Kidney tubule cell (primary cell): Measurements from ENCODE around the gene DTX1.
"Not testable (repeated sequence)": the region's sequence is repeated elsewhere in the genome, so short reads cannot be mapped to it uniquely, and the experiment has no call there.

Source experiments
- DNase-seq: peaks from one replicate; pipeline ENCODE4 v3.0.0-alpha.2; 2018; ENCODE audit warnings: low spot score

DTX1 gene

GRCh38 chr12:113137861-113138783, 81.6 kb downstream of the DTX1 start:
- DNase-seq = peak; percentile 32

DNA sequence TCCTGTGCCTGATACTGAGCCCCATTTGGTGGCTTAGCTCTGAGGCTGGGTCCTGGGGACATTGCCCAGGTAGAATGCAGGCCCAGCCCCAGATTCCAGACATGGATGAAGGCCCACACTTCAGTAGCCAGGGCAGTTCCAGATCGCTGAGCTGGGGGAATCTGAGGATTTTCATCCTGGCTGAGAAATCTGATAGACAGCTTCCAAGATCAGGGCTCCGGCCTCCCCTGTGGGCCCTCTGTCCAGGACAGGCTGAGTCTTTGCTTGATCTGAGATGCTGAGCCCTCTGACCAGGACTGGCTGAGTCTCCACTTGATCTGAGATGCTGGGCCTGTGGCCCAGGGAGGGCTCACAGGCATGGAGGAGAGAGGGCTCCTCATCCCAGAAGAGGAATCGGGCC, 82.3 kb downstream of the DTX1 start:
- DNase-seq = peak; percentile 90

DNA sequence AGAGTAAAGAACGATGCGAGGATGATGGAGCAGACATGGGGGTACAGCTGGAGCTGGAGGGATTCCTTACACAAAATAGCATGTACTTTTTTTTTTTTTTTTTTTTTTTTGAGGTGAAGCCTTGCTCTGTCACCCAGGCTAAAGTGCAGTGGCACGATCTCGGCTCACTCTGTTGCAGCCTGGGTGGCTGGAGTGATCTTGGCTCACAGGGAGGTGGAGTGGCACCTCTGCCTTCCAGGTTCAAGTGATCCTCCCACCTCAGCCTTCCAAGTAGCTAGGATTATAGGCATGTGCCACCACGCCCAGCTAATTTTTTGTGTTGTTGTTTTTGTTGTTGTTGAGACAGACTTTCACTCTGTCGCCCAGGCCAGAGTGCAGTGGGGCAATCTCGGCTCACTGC, 84.2 kb downstream of the DTX1 start:
- no peak for DNase-seq

- DNase-seq = not testable (repeated sequence)
These were observed 85.2 kb downstream of the DTX1 start for GRCh38 chr12:113141716-113142115.

- DNase-seq = peak; percentile 41
These were observed 85.8 kb downstream of the DTX1 start for GRCh38 chr12:113142173-113142885.

DNA sequence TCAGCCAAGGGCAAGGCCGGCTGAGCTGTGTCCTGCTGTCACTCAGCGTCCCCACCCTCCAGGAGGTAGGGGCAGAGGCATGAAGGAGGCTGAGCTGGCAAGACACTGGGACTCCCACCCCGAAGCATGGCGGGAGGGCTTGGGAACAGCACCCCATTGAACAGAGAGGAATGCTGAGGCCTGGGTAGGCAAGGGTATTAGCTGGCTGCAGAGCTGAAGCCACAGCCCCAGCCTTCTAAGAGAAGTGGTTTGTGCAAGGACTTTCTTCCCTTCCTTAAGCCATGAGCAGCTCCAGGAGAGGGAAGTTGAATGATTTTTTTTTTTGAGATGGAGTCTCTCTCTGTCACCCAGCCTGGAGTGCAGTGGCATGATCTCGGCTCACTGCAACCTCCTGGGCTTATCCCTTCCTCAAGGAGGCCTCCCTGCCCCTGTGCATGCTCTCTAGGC, 86.4 kb downstream of the DTX1 start:
- DNase-seq = no peak

DNA sequence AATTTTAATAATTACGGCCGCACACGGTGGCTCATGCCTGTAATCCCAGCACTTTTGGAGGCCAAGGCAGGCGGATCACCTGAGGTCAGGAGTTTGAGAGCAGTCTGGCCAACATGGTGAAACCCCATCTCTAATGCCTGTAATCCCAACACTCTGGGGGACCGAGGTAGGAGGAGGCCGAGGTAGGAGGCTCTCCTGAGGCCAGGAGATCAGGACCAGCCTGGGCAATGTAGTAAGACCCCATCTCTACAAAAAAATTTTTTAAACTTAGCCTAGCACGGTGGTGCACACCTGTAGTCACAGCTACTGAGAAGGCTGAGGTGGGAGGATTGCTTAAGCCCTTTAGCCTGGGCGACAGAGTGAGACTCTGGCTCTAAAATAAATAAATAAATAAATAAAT, 87.4 kb downstream of the DTX1 start:
- no peak for DNase-seq

GRCh38 chr12:113144806-113145205, 88.3 kb downstream of the DTX1 start:
- no peak for DNase-seq

DNA sequence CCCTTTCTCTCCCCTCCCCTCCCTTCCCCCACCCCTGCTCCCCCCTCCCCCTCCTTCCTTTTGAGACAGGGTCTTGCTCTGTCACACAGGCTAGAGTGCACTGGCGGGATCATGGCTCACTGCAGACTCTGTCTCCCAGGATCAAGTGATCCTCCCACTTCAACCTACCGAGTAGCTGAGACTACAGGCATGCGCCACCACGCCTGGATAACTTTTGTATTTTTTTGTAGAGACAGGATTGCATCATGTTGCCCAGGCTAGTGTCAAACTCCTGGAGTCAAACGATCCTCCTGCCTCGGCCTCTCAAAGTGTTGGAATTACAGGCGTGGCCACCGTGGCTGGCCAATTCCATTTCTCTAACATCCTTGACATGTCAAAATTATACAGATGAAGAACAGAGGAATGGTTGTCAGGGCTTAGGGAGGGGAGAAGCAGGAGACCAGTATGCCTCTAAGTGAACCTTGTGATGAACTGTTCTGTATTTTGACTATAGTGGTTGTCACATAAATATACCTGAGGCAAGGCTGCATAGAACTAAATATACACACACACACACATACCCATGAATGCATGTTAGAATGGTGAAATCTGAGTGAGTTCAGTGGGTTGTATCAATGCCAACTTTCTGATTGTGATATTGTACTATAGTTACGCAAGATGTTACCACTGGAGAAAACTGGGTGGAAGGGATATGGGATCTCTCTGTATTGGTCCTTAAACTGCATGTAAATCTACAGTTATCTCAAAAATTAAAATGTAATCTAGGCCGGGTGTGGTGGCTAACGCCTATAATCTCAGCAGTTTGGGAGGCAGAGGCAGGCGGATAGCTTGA, 89.4 kb downstream of the DTX1 start:
- DNase-seq = peak; percentile 13

DNA sequence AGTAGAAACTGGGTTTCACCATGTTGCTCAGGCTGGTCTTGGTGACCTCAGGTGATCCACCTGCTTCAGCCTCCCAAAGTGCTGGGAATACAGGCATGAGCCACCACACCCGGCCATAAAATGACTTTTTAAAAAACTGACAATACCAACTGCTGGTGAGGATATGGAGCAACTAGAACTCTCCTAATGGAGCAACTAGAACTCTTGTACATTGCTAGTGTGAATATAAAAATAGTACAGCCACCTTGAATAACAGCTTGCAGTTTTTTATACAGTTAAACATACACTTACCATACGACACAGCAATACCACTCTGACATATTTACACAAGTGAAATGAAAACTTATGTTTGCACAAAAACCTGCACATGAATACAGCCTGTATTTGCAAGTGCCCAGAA, 90.5 kb downstream of the DTX1 start:
- DNase-seq = no peak
